Measurements from ENCODE around the gene OR6B3. TPM values are rescaled to one million over a fixed set of nuclear protein-coding genes. Genes with fewer than 3 reads are reported as not detected.

The OR6B3 gene
- total and polyA plus RNA-seq, 2 of the 8 experiments (the other 6 are each of a cell fraction or from before 2014, with no cell fraction given): not detected

- H3K79me2 ChIP-seq (ENCODE audit: control insufficient read depth in 1 of 2, insufficient read depth in 2 of 2, low read length in 2 of 2): peaks cover 16 to 37% of the 10 kb centered on the region in 2 experiments
- POLR2A ChIA-PET (ENCODE audit: partially characterized antibody): interaction anchor here (0.6 to 1.7 kb wide), 5 partner anchors 31 to 355 kb away, joined by 3 read pairs; partner anchors contain the start of gene COPS9
Observed at GRCh38 chr2:240024766-240025165, 28.6 kb downstream of the OR6B3 start.

More at GRCh38 chr2:240024766-240025165, 28.6 kb downstream of the OR6B3 start:
- Histone ChIP-seq H3K14ac (ENCODE audit: insufficient read length) (no peak overlapping the region), H3K36me3 (ENCODE audit: control insufficient read depth in 2 of 4, insufficient read depth in 4 of 4, low read length in 3 of 4) (peaks cover 11 to 14% (median 13%) of the 10 kb centered on the region in 4 experiments; a peak in 7 of 8 replicates), H3K79me1 (ENCODE audit: low read depth, low read length) (peaks cover 9% of the 10 kb centered on the region), H2BK5ac (ENCODE audit: low read depth, low read length) (no peak overlapping the region), H3K4me2 (ENCODE audit: insufficient read depth in 1 of 2, low read depth in 2 of 2, low read length in 2 of 2) (peak overlapping the region; percentile 86 to 95), H2BK15ac (ENCODE audit: low read length) (no peak overlapping the region), H2BK20ac (ENCODE audit: low read length) (no peak overlapping the region), H3K23me2 (ENCODE audit: low read depth, low read length) (peaks cover 4% of the 10 kb centered on the region; the same call in 1 of the 2 replicates), H2AK5ac (ENCODE audit: low read depth, low read length) (no peak overlapping the region), H3K27ac (ENCODE audit: low read depth, low read length) (no peak overlapping the region; the same call in 1 of the 2 replicates), H4K91ac (replicated peaks; ENCODE audit: insufficient read length, low read length) (no peak overlapping the region), H4K8ac (ENCODE audit: extremely low read depth, insufficient read depth, low read length) (peak overlapping the region; percentile 82), H3K4ac (replicated peaks; ENCODE audit: insufficient read length, low read depth, low read length) (no peak overlapping the region), H2BK120ac (replicated peaks; ENCODE audit: low read depth, low read length) (no peak overlapping the region), H3K9ac (replicated peaks in 1 of 4; ENCODE audit: extremely low read depth in 1 of 4, low read depth in 3 of 4, low read length in 3 of 4) (peak overlapping the region in 3 of 4 experiments; percentile 40 to 84 (median 68); a peak in 6 of 7 replicates), H2AFZ (ENCODE audit: low read length) (no peak overlapping the region), H4K5ac (ENCODE audit: insufficient read length, low read depth, low read length) (no peak overlapping the region), H3K9me3 (ENCODE audit: insufficient read depth in 2 of 2, low read depth in 1 of 2, low read length in 1 of 2) (no peaks in the 10 kb centered on the region), H3K56ac (replicated peaks; ENCODE audit: insufficient read length, low read depth, low read length) (no peak overlapping the region), H3K4me3 (ENCODE audit: extremely low read depth in 1 of 4, insufficient read depth in 2 of 4, low read depth in 3 of 4, low read length in 4 of 4) (peak overlapping the region; percentile 60 to 95 (median 92)), H2BK12ac (ENCODE audit: low read depth, low read length) (no peak overlapping the region), H3K23ac (ENCODE audit: insufficient read length) (no peak overlapping the region), H3K18ac (ENCODE audit: extremely low read depth, low read length) (no peak overlapping the region), H4K20me1 (replicated peaks in 1 of 2; ENCODE audit: control insufficient read depth in 1 of 2, insufficient read depth in 2 of 2, low read length in 2 of 2) (peaks cover 9 to 10% of the 10 kb centered on the region in 2 experiments), H3K27me3 (replicated peaks in 1 of 4; ENCODE audit: control insufficient read depth in 3 of 4, extremely low read depth in 1 of 4, insufficient read depth in 3 of 4, low read length in 3 of 4) (no peaks in the 10 kb centered on the region), H3K4me1 (replicated peaks in 1 of 4; ENCODE audit: control insufficient read depth in 3 of 4, insufficient read depth in 4 of 4, low read length in 3 of 4) (0 out of 7 replicates have a peak, but pooled peaks cover 0 to 6% (median 0%) of the 10 kb centered on the region in 4 experiments)
- CTCF ChIA-PET (ENCODE audit: partially characterized antibody): interaction anchor here (0.7 to 1.2 kb wide), 3 partner anchors 69 to 415 kb away, joined by 3 to 4 read pairs (median 3); no protein-coding TSS in a partner anchor
- peak; percentile 22 for TF ChIP-seq ASH2L (IDR thresholded peaks at IDR 0.05; ENCODE audit: low read length)
- no peak for TF ChIP-seq KDM4A (IDR thresholded peaks at IDR 0.05; ENCODE audit: low read depth, low read length, severe bottlenecking)
- no peak for TF ChIP-seq TBP (IDR thresholded peaks at IDR 0.05; ENCODE audit: low read depth, low read length)
- TF ChIP-seq SIN3A (conservative IDR thresholded peaks at IDR 0.05 in 1 of 2, IDR thresholded peaks at IDR 0.05 in 1 of 2; ENCODE audit: low read depth in 1 of 2, low read length in 2 of 2): 0 out of 4 replicates have a peak, but pooled peaks have one; percentile 13 to 38
- no peak for TF ChIP-seq POLR2A (IDR thresholded peaks at IDR 0.05; ENCODE audit: control extremely low read depth in 1 of 2, low read depth in 2 of 2, low read length in 2 of 2)
- TF ChIP-seq, protein P1, sequence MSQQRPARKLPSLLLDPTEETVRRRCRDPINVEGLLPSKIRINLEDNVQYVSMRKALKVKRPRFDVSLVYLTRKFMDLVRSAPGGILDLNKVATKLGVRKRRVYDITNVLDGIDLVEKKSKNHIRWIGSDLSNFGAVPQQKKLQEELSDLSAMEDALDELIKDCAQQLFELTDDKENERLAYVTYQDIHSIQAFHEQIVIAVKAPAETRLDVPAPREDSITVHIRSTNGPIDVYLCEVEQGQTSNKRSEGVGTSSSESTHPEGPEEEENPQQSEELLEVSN (IDR thresholded peaks at IDR 0.05): no peak
- TF ChIP-seq EZH2 (IDR thresholded peaks at IDR 0.05; ENCODE audit: low read depth, low read length, severe bottlenecking): no peak
- TF ChIP-seq TAF7 (optimal IDR thresholded peaks at IDR 0.05; ENCODE audit: borderline replicate concordance, low read depth, low read length): no peak
- TF ChIP-seq KDM1A (IDR thresholded peaks at IDR 0.05; ENCODE audit: borderline replicate concordance, low read length): no peak
- DNase-seq (ENCODE audit: low read depth in 1 of 2, low spot score in 2 of 2) (no peak), FAIRE-seq (no peak)
- WGBS, 2 experiments (ENCODE audit: extremely low coverage in 1 of 2, insufficient coverage in 1 of 2, insufficient read length in 1 of 2, insufficient replicate concordance in 2 of 2, low coverage in 1 of 2, low lambda C conversion rate in 2 of 2, missing lambda C conversion rate in 1 of 2): 4% methylated on average over 16 of the region's 22 CpGs; no CpG with 5 or more reads in 1 of the 2 experiments
